ENCODE measurements around the gene GARNL3.

GRCh38 chr9:127219520-127219919 is 45.1 kb upstream of the GARNL3 start:
- no peak for TF ChIP-seq SMC3 (conservative IDR thresholded peaks at IDR 0.05; ENCODE audit: poor library complexity)
- TF ChIP-seq CTCF (IDR thresholded peaks at IDR 0.05; ENCODE audit: poor library complexity, severe bottlenecking) = no peak
- no peak for TF ChIP-seq RAD21 (conservative IDR thresholded peaks at IDR 0.05)

All from neural cell (in vitro differentiated cells).